HEK293 (cell line): ENCODE measurements around the gene TFAM.
"Not testable (repeated sequence)": the region's sequence is repeated elsewhere in the genome, so short reads cannot be mapped to it uniquely, and the experiment has no call there.

Experiments used
- CTCF ChIA-PET: fragments of 350-600 bp; formaldehyde crosslinking; extraction: SDS; loops from one replicate; lab custom pipeline; 2021; ENCODE audit warnings: antibody characterized with exemption; lab: Yijun Ruan, JAX
- POLR2A ChIA-PET: fragments of 300-600 bp; formaldehyde crosslinking; extraction: SDS; loops from one replicate; lab custom pipeline; 2020; ENCODE audit warnings: antibody characterized with exemption, inconsistent platforms; lab: Yijun Ruan, JAX
- H3K27ac ChIP-seq: fragments of 200-500 bp; sonication (Bioruptor generic); 2 replicates; pipeline ENCODE4 v1.5.1; 2014; ENCODE audit warnings: low read depth, low read length, control low read depth, inconsistent platforms; ENCODE audit errors: extremely low read depth
- H3K36me3 ChIP-seq, 2 experiments: fragments of 200-500 bp in 1 of 2; sonication (Bioruptor generic) in 1 of 2; 1 replicate in 1 of 2; 2 replicates in 1 of 2; pipeline ENCODE4 v1.5.1; 2014 to 2017; ENCODE audit warnings: inconsistent platforms in 2 of 2, low read length in 2 of 2; ENCODE audit not compliant: control insufficient read depth in 2 of 2, insufficient read depth in 1 of 2
- H3K4me1 ChIP-seq: fragments of 200-500 bp; sonication (Bioruptor generic); 2 replicates; pipeline ENCODE4 v1.5.1; 2014; ENCODE audit warnings: mild to moderate bottlenecking, low read length, inconsistent platforms; ENCODE audit not compliant: control insufficient read depth, insufficient read depth
- H3K4me3 ChIP-seq: 2 replicates; pipeline ENCODE4 v1.5.1; 2011; ENCODE audit warnings: low read depth, mild to moderate bottlenecking, control low read depth, low read length, moderate library complexity
- H3K9me3 ChIP-seq: fragments of 200-500 bp; sonication (Bioruptor generic); 2 replicates; pipeline ENCODE4 v1.5.1; 2014; ENCODE audit warnings: low read depth, low read length, inconsistent platforms; ENCODE audit not compliant: control insufficient read depth, insufficient read depth
- HOXD13 ChIP-seq: sonication (generic); formaldehyde crosslinking; IDR thresholded peaks from 2 replicates; pipeline ENCODE4 v1.8.0; 2022; ENCODE audit warnings: missing genetic modification reagents, borderline replicate concordance
- OVOL3 ChIP-seq: fragments of 450-650 bp; formaldehyde crosslinking; IDR thresholded peaks from 2 replicates; pipeline ENCODE4 v1.5.1; 2016; ENCODE audit warnings: missing biosample characterization, missing genetic modification characterization
- PATZ1 ChIP-seq: fragments of 450-650 bp; formaldehyde crosslinking; IDR thresholded peaks from 2 replicates; pipeline ENCODE4 v1.5.1; 2016; ENCODE audit warnings: missing biosample characterization, missing genetic modification characterization
- PRDM6 ChIP-seq: fragments of 450-650 bp; formaldehyde crosslinking; IDR thresholded peaks from 2 replicates; pipeline ENCODE4 v1.5.1; 2017; ENCODE audit warnings: missing biosample characterization, missing genetic modification characterization
- ZBTB48 ChIP-seq: fragments of 450-650 bp; formaldehyde crosslinking; IDR thresholded peaks from 2 replicates; pipeline ENCODE4 v1.5.1; 2016; ENCODE audit warnings: missing biosample characterization, missing genetic modification characterization
- ZBTB49 ChIP-seq: fragments of 450-650 bp; formaldehyde crosslinking; IDR thresholded peaks from 2 replicates; pipeline ENCODE4 v1.5.1; 2016; ENCODE audit warnings: missing biosample characterization, missing genetic modification characterization, low read depth
- ZBTB7A ChIP-seq: fragments of 450-650 bp; formaldehyde crosslinking; IDR thresholded peaks from 2 replicates; pipeline ENCODE4 v1.5.1; 2016; ENCODE audit warnings: low read depth, missing biosample characterization, missing genetic modification characterization
- ZNF146 ChIP-seq: fragments of 450-650 bp; formaldehyde crosslinking; IDR thresholded peaks from 2 replicates; pipeline ENCODE4 v1.5.1; 2016; ENCODE audit warnings: missing biosample characterization, missing genetic modification characterization
- ZNF175 ChIP-seq: fragments of 450-650 bp; formaldehyde crosslinking; IDR thresholded peaks from 2 replicates; pipeline ENCODE4 v1.5.1; 2016; ENCODE audit warnings: missing biosample characterization, missing genetic modification characterization
- ZNF221 ChIP-seq: fragments of 450-650 bp; formaldehyde crosslinking; IDR thresholded peaks from 2 replicates; pipeline ENCODE4 v1.5.1; 2017; ENCODE audit warnings: missing biosample characterization, missing genetic modification characterization, borderline replicate concordance
- ZNF280C ChIP-seq: fragments of 450-650 bp; formaldehyde crosslinking; IDR thresholded peaks from 2 replicates; pipeline ENCODE4 v1.5.1; 2016; ENCODE audit warnings: missing biosample characterization, missing genetic modification characterization
- ZNF362 ChIP-seq: fragments of 450-650 bp; formaldehyde crosslinking; IDR thresholded peaks from 2 replicates; pipeline ENCODE4 v1.5.1; 2016; ENCODE audit warnings: missing biosample characterization, missing genetic modification characterization
- ZNF391 ChIP-seq: fragments of 450-650 bp; formaldehyde crosslinking; IDR thresholded peaks from 2 replicates; pipeline ENCODE4 v1.5.1; 2016; ENCODE audit warnings: low read depth, missing biosample characterization, missing genetic modification characterization, borderline replicate concordance
- ZNF518A ChIP-seq: fragments of 450-650 bp; formaldehyde crosslinking; conservative IDR thresholded peaks from 2 replicates; pipeline ENCODE4 v1.5.1; 2016; ENCODE audit warnings: low read depth, missing biosample characterization, missing genetic modification characterization
- ZNF544 ChIP-seq: fragments of 450-650 bp; formaldehyde crosslinking; IDR thresholded peaks from 2 replicates; pipeline ENCODE4 v1.5.0; 2017; ENCODE audit warnings: missing biosample characterization, missing genetic modification characterization
- ZNF664 ChIP-seq: fragments of 450-650 bp; formaldehyde crosslinking; IDR thresholded peaks from 2 replicates; pipeline ENCODE4 v1.5.1; 2016; ENCODE audit warnings: missing biosample characterization, missing genetic modification characterization
- ZNF776 ChIP-seq: fragments of 450-650 bp; formaldehyde crosslinking; IDR thresholded peaks from 2 replicates; pipeline ENCODE4 v1.5.0; 2017; ENCODE audit warnings: missing biosample characterization, missing genetic modification characterization, borderline replicate concordance

Gene TFAM

GRCh38 chr10:58428436-58428835, 43.2 kb downstream of the TFAM start:
- H3K9me3 ChIP-seq, H3K4me1 ChIP-seq, H3K36me3 ChIP-seq, CTCF ChIA-PET, H3K4me3 ChIP-seq, POLR2A ChIA-PET, H3K27ac ChIP-seq: not testable (repeated sequence)
- peak; percentile 93 for TF ChIP-seq ZNF146 (tag by site-specific recombination)

GRCh38 chr10:58431903-58432302, 46.7 kb downstream of the TFAM start:
- TF ChIP-seq ZNF776 (no peak), HOXD13 (no peak), ZNF518A (tag by site-specific recombination) (no peak), ZNF664 (tag by site-specific recombination) (no peak), ZNF221 (tag by site-specific recombination) (no peak), OVOL3 (tag by site-specific recombination) (no peak), ZBTB48 (tag by site-specific recombination) (no peak), ZNF280C (no peak), PRDM6 (tag by site-specific recombination) (no peak), ZNF544 (tag by site-specific recombination) (no peak), ZNF391 (tag by site-specific recombination) (no peak), ZNF175 (tag by site-specific recombination) (no peak)
- TF ChIP-seq, all 188 proteins: peak for 0
- CTCF ChIA-PET: interaction anchor here (0.5 to 0.7 kb wide), 2 partner anchors 230 to 1247 kb away, joined by 3 read pairs; no protein-coding TSS in a partner anchor

GRCh38 chr10:58433066-58433465, 47.9 kb downstream of the TFAM start:
- Histone ChIP-seq H3K4me3 (no peak overlapping the region), H3K4me1 (peaks cover 12% of the 10 kb centered on the region), H3K36me3 (no peaks in the 10 kb centered on the region), H3K9me3 (no peaks in the 10 kb centered on the region), H3K27ac (no peak overlapping the region)
- ChIA-PET CTCF (interaction anchor here (0.5 to 1.2 kb wide), 3 partner anchors 19 to 1666 kb away, joined by 5 to 6 read pairs (median 6); no protein-coding TSS in a partner anchor), POLR2A (no interaction called here)
- TF ChIP-seq ZBTB49 (tag by site-specific recombination): no peak
- TF ChIP-seq ZBTB7A (tag by site-specific recombination): no peak
- no peak for TF ChIP-seq ZNF362 (tag by site-specific recombination)
- no peak for TF ChIP-seq PATZ1 (tag by site-specific recombination)

More at GRCh38 chr10:58431903-58432302, 46.7 kb downstream of the TFAM start:
- POLR2A ChIA-PET: interaction anchor here (0.7 kb wide), 1 partner anchor 35 kb away, joined by 6 read pairs; no protein-coding TSS in a partner anchor
- H3K9me3 ChIP-seq: no peaks in the 10 kb centered on the region
- peaks cover 8% of the 10 kb centered on the region for H3K4me1 ChIP-seq
- no peaks in the 10 kb centered on the region for H3K36me3 ChIP-seq
- H3K4me3 ChIP-seq: no peak overlapping the region
- H3K27ac ChIP-seq: no peak overlapping the region
